CD4-positive, alpha-beta T cell treated with Interferon alpha-2 for 1 hour (primary cell): ENCODE data around the gene JUP.

Source experiments
- DNase-seq, 2 donors: peaks; one replicate each; pipeline ENCODE4 v3.0.0-alpha.2; 2020 to 2022

The JUP gene

GRCh38 chr17:41748275-41748674 lies 38.2 kb downstream of the JUP start:
- no peak for DNase-seq

GRCh38 chr17:41741709-41742108 lies 44.8 kb downstream of the JUP start:
- DNase-seq: no peak

- no peak for DNase-seq
Measured at GRCh38 chr17:41740506-41740905, 46.0 kb downstream of the JUP start.

- DNase-seq: no peak
Measured at GRCh38 chr17:41739661-41740352, 46.7 kb downstream of the JUP start.

GRCh38 chr17:41738801-41739112 lies 47.8 kb downstream of the JUP start:
- no peak for DNase-seq

GRCh38 chr17:41738077-41738800 lies 48.3 kb downstream of the JUP start:
- DNase-seq: peak; percentile 77 to 83

- DNase-seq: no peak
Measured at GRCh38 chr17:41737680-41738023, 48.9 kb downstream of the JUP start.

GRCh38 chr17:41736983-41737679 lies 49.4 kb downstream of the JUP start:
- DNase-seq: no peak

- DNase-seq: no peak
Measured at GRCh38 chr17:41735744-41736143, 50.8 kb downstream of the JUP start.

GRCh38 chr17:41734949-41735313 lies 51.6 kb downstream of the JUP start:
- no peak for DNase-seq

- peak in 1 of 2 donors; percentile 14 for DNase-seq
Measured at GRCh38 chr17:41734139-41734948, 52.2 kb downstream of the JUP start, which contains the start of gene HAP1. TSS of gene HAP1 (minus strand) at chr17:41734643. CDS start at chr17:41734634, 9 bp downstream.

GRCh38 chr17:41733348-41734138 lies 53.0 kb downstream of the JUP start:
- DNase-seq: no peak

- DNase-seq: no peak
Measured at GRCh38 chr17:41731836-41732235, 54.7 kb downstream of the JUP start.

GRCh38 chr17:41730479-41730878 lies 56.0 kb downstream of the JUP start:
- DNase-seq: no peak

- no peak for DNase-seq
Measured at GRCh38 chr17:41728056-41728455, 58.5 kb downstream of the JUP start.

- DNase-seq: no peak
Measured at GRCh38 chr17:41725134-41725533, 61.4 kb downstream of the JUP start.

GRCh38 chr17:41724476-41725050 lies 61.9 kb downstream of the JUP start:
- no peak for DNase-seq

- no peak for DNase-seq
Measured at GRCh38 chr17:41723801-41724475, 62.6 kb downstream of the JUP start.

- no peak for DNase-seq
Measured at GRCh38 chr17:41722231-41722630, 64.3 kb downstream of the JUP start.

GRCh38 chr17:41718287-41718645 lies 68.2 kb downstream of the JUP start:
- no peak for DNase-seq
